ENCODE results near the gene CHMP4B. TPM values are rescaled to one million over a fixed set of nuclear protein-coding genes. Genes with fewer than 3 reads are reported as not detected.
A peak's percentile ranks its signal among the peaks of the same experiment; 100 is the strongest.

Gene CHMP4B
- total and polyA plus RNA-seq, 2 donors, result 39.9 to 130 TPM

DNA sequence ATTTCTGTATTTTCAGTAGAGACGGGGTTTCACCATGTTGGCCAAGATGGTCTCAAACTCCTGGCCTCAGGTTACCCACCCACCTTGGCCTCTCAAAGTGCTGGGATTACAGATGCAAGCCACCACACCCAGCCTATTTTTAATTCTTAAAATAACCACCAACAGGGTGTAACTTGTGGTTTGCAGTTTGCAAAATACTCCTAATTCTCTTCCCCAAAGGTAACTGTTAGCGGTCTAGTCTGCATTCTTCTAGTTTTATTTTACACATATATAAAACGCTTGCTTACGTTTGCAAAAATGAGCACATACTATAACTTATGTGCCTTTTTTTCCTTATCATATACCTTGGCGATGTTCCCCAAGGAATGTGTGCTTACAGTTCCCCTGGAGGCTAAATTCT is 25.6 kb upstream of the CHMP4B start:
- Histone ChIP-seq H3K9me3 (ENCODE audit: control insufficient read depth in 2 of 2, insufficient read depth in 1 of 2, low read length in 1 of 2) (no peaks in the 10 kb centered on the region), H3K36me3 (ENCODE audit: control insufficient read depth in 2 of 2, insufficient read depth in 2 of 2, low read length in 1 of 2) (peaks cover 5 to 7% of the 10 kb centered on the region in 2 donors), H3K27ac (ENCODE audit: low read depth in 1 of 2, low read length in 1 of 2) (no peak overlapping the region), H3K4me1 (ENCODE audit: control insufficient read depth in 2 of 2, insufficient read depth in 2 of 2, low read length in 2 of 2) (peaks cover 0 to 29% of the 10 kb centered on the region in 2 donors), H3K4me3 (ENCODE audit: low read length in 2 of 2) (no peak overlapping the region), H3K27me3 (ENCODE audit: control insufficient read depth in 2 of 2, insufficient read depth in 1 of 2, low read length in 1 of 2) (no peaks in the 10 kb centered on the region)
- DNase-seq (ENCODE audit: low read depth in 6 of 9, low spot score in 9 of 9), result no peak
- 96% methylated on average over 5 of the region's 5 CpGs for WGBS

DNA sequence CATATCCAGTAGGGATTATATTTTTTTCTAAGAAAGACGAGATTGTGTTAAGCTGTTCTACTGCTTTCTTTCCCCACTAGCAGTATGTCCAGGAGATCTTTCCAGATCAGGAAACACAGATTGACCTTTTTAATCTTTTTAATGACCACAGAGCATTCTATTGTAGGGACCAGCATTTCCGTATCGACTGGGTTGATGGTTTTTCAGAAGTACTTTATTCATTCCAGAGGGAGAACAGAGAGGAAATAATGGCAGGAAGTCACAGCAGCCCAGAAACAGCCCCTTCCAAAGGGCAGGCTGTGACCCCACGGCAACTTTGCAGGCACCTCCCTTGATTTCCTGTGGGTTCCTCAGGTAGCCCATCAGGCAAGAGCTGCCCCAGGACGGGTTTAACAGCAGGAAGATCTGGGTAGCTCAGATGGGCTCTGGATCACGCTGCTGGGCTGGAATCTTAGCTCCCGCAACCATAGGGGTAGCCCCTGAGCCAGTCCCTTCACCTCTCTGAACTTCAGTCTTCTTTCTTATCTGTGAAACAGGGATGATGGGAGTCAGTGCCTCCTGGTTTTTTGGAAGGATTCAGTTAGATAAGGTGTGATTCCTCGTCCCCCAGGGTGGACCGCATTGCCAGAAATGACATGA is 23.8 kb upstream of the CHMP4B start:
- no peaks in the 10 kb centered on the region for H3K27me3 ChIP-seq (ENCODE audit: control insufficient read depth in 2 of 2, insufficient read depth in 1 of 2, low read length in 1 of 2)
- no peak overlapping the region for H3K27ac ChIP-seq (ENCODE audit: low read depth in 1 of 2, low read length in 1 of 2)
- H3K4me3 ChIP-seq (ENCODE audit: low read length in 2 of 2), result no peak overlapping the region
- H3K4me1 ChIP-seq (ENCODE audit: control insufficient read depth in 2 of 2, insufficient read depth in 2 of 2, low read length in 2 of 2), result peaks cover 0 to 13% of the 10 kb centered on the region in 2 donors
- no peak for DNase-seq (ENCODE audit: low read depth in 6 of 9, low spot score in 9 of 9)
- H3K36me3 ChIP-seq (ENCODE audit: control insufficient read depth in 2 of 2, insufficient read depth in 2 of 2, low read length in 1 of 2), result peaks cover 5 to 6% of the 10 kb centered on the region in 2 donors
- 47% methylated on average over 9 of the region's 9 CpGs for WGBS
- H3K9me3 ChIP-seq (ENCODE audit: control insufficient read depth in 2 of 2, insufficient read depth in 1 of 2, low read length in 1 of 2), result no peaks in the 10 kb centered on the region

DNA sequence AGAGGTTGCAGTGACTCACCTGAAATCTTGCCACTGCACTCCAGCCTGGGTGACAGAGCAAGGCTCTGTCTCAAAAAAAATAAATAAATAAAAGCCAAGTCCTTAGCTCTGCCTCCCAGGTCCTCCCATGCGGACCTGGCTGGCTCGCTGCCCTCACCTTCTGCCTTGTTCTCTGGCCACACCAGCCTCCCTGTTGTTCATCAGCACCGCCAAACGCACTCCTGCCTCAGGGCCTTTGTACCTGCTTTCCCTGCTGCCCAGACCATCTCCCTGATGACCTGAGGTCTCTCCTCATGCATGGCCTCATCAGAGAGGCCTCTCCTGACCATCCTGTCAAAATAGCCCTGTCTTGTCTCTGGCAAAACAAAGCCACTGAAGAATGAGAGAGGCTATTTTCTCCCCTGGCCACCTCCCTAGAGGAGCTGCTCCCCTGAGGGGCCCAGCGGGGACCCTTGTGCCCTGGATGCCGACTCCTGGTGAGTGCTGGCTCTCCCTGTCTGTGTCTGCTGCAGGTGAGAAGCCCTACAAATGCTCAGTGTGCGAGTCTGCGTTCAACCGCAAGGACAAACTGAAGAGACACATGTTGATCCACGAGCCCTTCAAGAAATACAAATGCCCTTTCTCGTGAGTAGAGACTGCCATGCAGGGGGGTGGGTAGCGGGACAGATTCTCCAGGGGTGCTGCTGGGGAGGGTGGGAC is 22.6 kb upstream of the CHMP4B start:
- no peaks in the 10 kb centered on the region for H3K9me3 ChIP-seq (ENCODE audit: control insufficient read depth in 2 of 2, insufficient read depth in 1 of 2, low read length in 1 of 2)
- H3K27me3 ChIP-seq (ENCODE audit: control insufficient read depth in 2 of 2, insufficient read depth in 1 of 2, low read length in 1 of 2), result no peaks in the 10 kb centered on the region
- no peak overlapping the region for H3K4me3 ChIP-seq (ENCODE audit: low read length in 2 of 2)
- H3K4me1 ChIP-seq (ENCODE audit: control insufficient read depth in 2 of 2, insufficient read depth in 2 of 2, low read length in 2 of 2), result peaks cover 0 to 9% of the 10 kb centered on the region in 2 donors
- DNase-seq (ENCODE audit: low read depth in 6 of 9, low spot score in 9 of 9), result no peak
- H3K27ac ChIP-seq (ENCODE audit: low read depth in 1 of 2, low read length in 1 of 2), result no peak overlapping the region
- WGBS, result 98% methylated on average over 12 of the region's 12 CpGs
- peaks cover 5 to 6% of the 10 kb centered on the region in 2 donors for H3K36me3 ChIP-seq (ENCODE audit: control insufficient read depth in 2 of 2, insufficient read depth in 2 of 2, low read length in 1 of 2)

DNA sequence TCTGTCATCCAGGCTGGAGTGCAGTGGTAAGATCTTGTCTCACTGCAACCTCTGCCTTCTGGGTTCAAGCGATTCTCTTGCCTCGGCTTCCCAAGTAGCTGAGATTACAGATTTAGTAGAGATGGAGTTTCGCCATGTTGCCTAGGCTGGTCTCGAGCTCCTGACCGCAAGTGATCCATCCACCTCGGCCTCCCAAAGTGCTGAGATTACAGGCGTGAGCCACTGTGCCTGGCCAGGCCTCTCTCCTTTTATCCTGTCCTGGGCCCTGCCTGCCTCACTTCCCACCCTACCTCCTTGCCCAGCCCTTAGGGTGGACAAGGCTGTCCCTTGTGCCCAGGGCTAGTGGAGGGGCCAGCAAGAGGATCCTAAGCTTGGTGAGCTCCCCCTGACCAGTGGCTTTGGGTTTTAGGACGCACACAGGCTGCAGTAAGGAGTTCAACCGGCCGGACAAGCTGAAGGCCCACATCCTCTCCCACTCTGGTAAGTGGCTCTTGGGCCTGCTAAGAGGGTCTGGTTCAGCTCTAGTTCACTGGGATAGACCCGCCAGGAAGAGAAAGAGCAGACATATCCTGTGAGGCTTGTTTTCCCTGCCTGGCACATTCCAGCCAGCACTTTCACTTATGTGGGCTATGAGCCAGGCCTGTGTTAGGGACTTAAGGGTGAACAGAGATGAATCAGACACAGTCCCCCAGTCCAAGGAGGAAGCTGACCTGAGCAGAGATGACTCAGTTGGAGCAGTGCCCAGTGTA is 21.9 kb upstream of the CHMP4B start:
- H3K4me1 ChIP-seq (ENCODE audit: control insufficient read depth in 2 of 2, insufficient read depth in 2 of 2, low read length in 2 of 2), result peaks cover 0 to 7% of the 10 kb centered on the region in 2 donors
- no peak overlapping the region for H3K4me3 ChIP-seq (ENCODE audit: low read length in 2 of 2)
- no peak for DNase-seq (ENCODE audit: low read depth in 6 of 9, low spot score in 9 of 9)
- H3K9me3 ChIP-seq (ENCODE audit: control insufficient read depth in 2 of 2, insufficient read depth in 1 of 2, low read length in 1 of 2), result no peaks in the 10 kb centered on the region
- H3K27me3 ChIP-seq (ENCODE audit: control insufficient read depth in 2 of 2, insufficient read depth in 1 of 2, low read length in 1 of 2), result no peaks in the 10 kb centered on the region
- WGBS, result 97% methylated on average over 11 of the region's 11 CpGs
- H3K36me3 ChIP-seq (ENCODE audit: control insufficient read depth in 2 of 2, insufficient read depth in 2 of 2, low read length in 1 of 2), result peaks cover 5 to 6% of the 10 kb centered on the region in 2 donors
- H3K27ac ChIP-seq (ENCODE audit: low read depth in 1 of 2, low read length in 1 of 2), result peak overlapping the region in 1 of 2 donors; percentile 11

DNA sequence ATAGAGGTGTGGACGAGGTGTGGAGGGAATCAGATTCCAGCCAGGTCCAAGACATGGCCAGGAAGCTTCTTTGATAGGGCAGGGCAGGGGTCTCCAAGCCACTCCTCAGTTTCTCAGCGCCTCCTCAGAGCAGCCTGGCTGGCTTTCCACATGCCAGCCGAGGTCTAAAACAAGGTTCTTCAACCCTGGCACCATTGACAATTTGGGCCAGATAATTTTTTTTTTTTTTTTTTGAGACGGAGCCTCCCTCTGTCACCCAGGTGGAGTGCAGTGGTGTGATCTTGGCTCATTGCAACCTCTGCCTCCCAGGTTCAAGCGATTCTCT is 21.3 kb upstream of the CHMP4B start:
- Histone ChIP-seq H3K27ac (ENCODE audit: low read depth in 1 of 2, low read length in 1 of 2) (no peak overlapping the region), H3K4me1 (ENCODE audit: control insufficient read depth in 2 of 2, insufficient read depth in 2 of 2, low read length in 2 of 2) (peaks cover 0 to 7% of the 10 kb centered on the region in 2 donors)

DNA sequence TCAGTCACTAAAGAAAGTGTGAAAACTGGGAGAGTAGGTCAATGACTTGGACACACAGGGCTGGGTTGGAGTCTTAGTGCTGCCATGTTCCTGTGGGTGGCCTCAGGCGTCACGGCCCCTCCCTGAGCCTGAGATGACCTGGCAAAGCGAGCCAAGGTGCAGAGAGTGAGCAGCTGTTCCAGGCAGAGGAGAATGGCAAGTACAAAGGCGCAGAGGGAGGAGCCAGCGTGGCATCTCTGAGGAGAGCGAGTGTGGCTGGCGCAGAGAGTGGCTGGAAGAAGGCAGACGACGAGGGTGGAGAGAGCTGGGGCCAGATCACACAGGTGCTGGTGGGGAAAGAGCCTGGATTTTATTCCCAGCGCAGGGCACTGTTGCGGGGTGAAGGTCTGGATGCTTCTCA is 20.6 kb upstream of the CHMP4B start:
- Histone ChIP-seq H3K9me3 (ENCODE audit: control insufficient read depth in 2 of 2, insufficient read depth in 1 of 2, low read length in 1 of 2) (no peaks in the 10 kb centered on the region), H3K36me3 (ENCODE audit: control insufficient read depth in 2 of 2, insufficient read depth in 2 of 2, low read length in 1 of 2) (peaks cover 5 to 6% of the 10 kb centered on the region in 2 donors), H3K4me3 (ENCODE audit: low read length in 2 of 2) (no peak overlapping the region), H3K4me1 (ENCODE audit: control insufficient read depth in 2 of 2, insufficient read depth in 2 of 2, low read length in 2 of 2) (peaks cover 0 to 7% of the 10 kb centered on the region in 2 donors), H3K27me3 (ENCODE audit: control insufficient read depth in 2 of 2, insufficient read depth in 1 of 2, low read length in 1 of 2) (no peaks in the 10 kb centered on the region), H3K27ac (ENCODE audit: low read depth in 1 of 2, low read length in 1 of 2) (no peak overlapping the region)
- 96% methylated on average over 11 of the region's 11 CpGs for WGBS
- no peak for DNase-seq (ENCODE audit: low read depth in 6 of 9, low spot score in 9 of 9)

More for the DNA sequence above, 21.3 kb upstream of the CHMP4B start:
- no peak overlapping the region for H3K4me3 ChIP-seq (ENCODE audit: low read length in 2 of 2)
- H3K36me3 ChIP-seq (ENCODE audit: control insufficient read depth in 2 of 2, insufficient read depth in 2 of 2, low read length in 1 of 2), result peaks cover 5 to 6% of the 10 kb centered on the region in 2 donors
- DNase-seq (ENCODE audit: low read depth in 6 of 9, low spot score in 9 of 9), result no peak
- H3K9me3 ChIP-seq (ENCODE audit: control insufficient read depth in 2 of 2, insufficient read depth in 1 of 2, low read length in 1 of 2), result no peaks in the 10 kb centered on the region
- H3K27me3 ChIP-seq (ENCODE audit: control insufficient read depth in 2 of 2, insufficient read depth in 1 of 2, low read length in 1 of 2), result no peaks in the 10 kb centered on the region
- WGBS, result 94% methylated on average over 5 of the region's 5 CpGs

DNA sequence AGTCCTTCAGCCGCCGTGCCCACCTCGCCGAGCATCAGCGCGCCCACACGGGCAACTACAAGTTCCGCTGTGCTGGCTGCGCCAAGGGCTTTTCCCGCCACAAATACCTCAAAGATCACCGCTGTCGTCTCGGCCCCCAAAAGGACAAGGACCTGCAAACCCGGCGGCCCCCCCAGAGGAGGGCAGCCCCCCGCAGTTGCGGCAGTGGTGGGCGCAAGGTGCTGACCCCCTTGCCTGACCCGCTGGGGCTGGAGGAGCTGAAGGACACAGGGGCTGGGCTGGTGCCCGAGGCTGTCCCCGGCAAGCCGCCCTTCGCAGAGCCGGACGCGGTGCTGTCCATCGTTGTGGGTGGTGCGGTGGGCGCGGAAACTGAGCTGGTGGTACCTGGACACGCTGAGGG is 20.1 kb upstream of the CHMP4B start:
- no peaks in the 10 kb centered on the region for H3K27me3 ChIP-seq (ENCODE audit: control insufficient read depth in 2 of 2, insufficient read depth in 1 of 2, low read length in 1 of 2)
- no peak overlapping the region for H3K4me3 ChIP-seq (ENCODE audit: low read length in 2 of 2)
- H3K9me3 ChIP-seq (ENCODE audit: control insufficient read depth in 2 of 2, insufficient read depth in 1 of 2, low read length in 1 of 2), result no peaks in the 10 kb centered on the region
- no peak overlapping the region for H3K27ac ChIP-seq (ENCODE audit: low read depth in 1 of 2, low read length in 1 of 2)
- over 99% methylated on average over 31 of the region's 31 CpGs for WGBS
- no peak for DNase-seq (ENCODE audit: low read depth in 6 of 9, low spot score in 9 of 9)
- peaks cover 5 to 6% of the 10 kb centered on the region in 2 donors for H3K36me3 ChIP-seq (ENCODE audit: control insufficient read depth in 2 of 2, insufficient read depth in 2 of 2, low read length in 1 of 2)
- H3K4me1 ChIP-seq (ENCODE audit: control insufficient read depth in 2 of 2, insufficient read depth in 2 of 2, low read length in 2 of 2), result peaks cover 0 to 5% of the 10 kb centered on the region in 2 donors

DNA sequence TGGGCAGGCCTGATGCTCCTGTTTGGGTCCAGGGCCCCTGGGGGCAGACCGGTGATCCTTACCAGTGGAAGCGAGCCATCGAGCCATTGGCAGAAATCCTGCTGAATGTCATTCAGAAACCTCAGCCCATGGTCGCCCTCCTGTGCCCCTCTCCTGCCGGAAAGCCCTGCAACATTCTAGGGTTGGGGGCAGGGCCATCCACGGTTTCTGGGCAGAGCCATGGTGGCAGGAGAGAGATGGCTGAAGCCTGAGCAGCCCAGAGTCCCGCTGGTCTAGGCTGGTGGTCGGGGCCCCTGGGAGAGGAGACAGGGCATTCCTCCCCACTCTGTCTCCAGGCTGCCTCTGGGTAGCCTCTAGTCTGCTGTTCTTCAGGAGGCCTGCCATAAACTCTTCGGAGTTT is 19.6 kb upstream of the CHMP4B start:
- WGBS, result 93% methylated on average over 9 of the region's 9 CpGs
- Histone ChIP-seq H3K4me3 (ENCODE audit: low read length in 2 of 2) (no peak overlapping the region), H3K27me3 (ENCODE audit: control insufficient read depth in 2 of 2, insufficient read depth in 1 of 2, low read length in 1 of 2) (no peaks in the 10 kb centered on the region), H3K36me3 (ENCODE audit: control insufficient read depth in 2 of 2, insufficient read depth in 2 of 2, low read length in 1 of 2) (peaks cover 5 to 6% of the 10 kb centered on the region in 2 donors), H3K4me1 (ENCODE audit: control insufficient read depth in 2 of 2, insufficient read depth in 2 of 2, low read length in 2 of 2) (peaks cover under 1 to 6% of the 10 kb centered on the region in 2 donors), H3K9me3 (ENCODE audit: control insufficient read depth in 2 of 2, insufficient read depth in 1 of 2, low read length in 1 of 2) (no peaks in the 10 kb centered on the region), H3K27ac (ENCODE audit: low read depth in 1 of 2, low read length in 1 of 2) (no peak overlapping the region)
- DNase-seq (ENCODE audit: low read depth in 6 of 9, low spot score in 9 of 9), result no peak
